ENCODE data around the gene DLG2.
A peak's percentile ranks its signal among the peaks of the same experiment; 100 is the strongest.

Gene DLG2

GRCh38 chr11:83855237-83855636 is 1771.9 kb downstream of the DLG2 start:
- TF ChIP-seq CTCF (IDR thresholded peaks at IDR 0.05; ENCODE audit: low read depth, low read length), result no peak
- no peak overlapping the region for H3K4me3 ChIP-seq (ENCODE audit: low read depth, low read length)

DNA sequence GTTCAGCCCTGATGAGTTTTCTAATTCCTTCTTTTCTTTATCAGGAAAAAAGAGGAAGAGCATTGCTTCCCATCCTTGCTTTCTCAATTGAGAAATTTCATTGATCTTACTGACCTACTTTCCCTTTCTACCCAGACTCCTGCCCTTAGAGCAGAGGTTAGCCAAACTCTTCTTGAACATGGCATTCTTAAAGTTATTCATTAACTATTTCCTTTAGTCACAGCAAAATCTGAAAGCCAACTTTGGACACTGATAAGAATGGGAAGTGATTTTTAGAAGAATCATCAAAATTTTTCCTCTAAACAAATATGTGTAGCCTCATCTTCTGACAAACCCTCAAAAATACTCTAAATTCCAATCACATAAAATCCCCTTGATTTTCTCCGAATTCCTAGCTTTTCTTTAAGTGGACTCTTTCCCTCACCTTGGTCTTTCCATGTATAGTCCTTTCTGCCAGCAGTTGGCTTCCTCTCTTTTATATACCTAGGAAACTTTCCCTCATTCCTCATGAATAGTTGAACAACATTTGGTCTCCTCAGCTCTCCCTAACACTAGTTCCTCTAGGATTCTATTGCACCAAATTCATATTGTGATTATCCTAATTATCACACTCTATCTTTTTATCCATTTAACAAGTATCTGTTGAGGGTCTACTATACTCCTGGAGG is 1774.2 kb downstream of the DLG2 start:
- TF ChIP-seq CTCF (IDR thresholded peaks at IDR 0.05; ENCODE audit: low read depth, low read length), result no peak
- no peak overlapping the region for H3K4me3 ChIP-seq (ENCODE audit: low read depth, low read length)

DNA sequence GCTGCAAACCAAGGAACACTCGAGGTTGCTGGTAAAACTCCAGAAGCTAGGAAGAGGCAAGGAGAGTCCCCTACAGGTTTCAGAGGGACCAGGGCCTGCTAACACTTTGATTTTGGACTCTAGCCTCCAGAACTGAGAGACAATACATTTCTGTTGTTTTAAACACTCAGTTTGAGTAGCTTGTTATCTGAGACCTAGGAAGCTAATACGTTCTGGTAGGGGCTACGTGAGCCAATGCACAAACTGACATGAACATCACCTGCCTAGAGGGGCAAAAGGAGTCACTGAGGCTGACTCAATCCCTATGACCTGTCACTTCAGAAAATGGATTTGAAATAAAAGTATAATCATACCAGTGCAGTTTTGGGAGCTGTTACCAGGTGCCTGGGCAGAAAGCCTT is 1775.1 kb downstream of the DLG2 start:
- H3K4me3 ChIP-seq (ENCODE audit: low read depth, low read length), result no peak overlapping the region
- TF ChIP-seq CTCF (IDR thresholded peaks at IDR 0.05; ENCODE audit: low read depth, low read length), result no peak

DNA sequence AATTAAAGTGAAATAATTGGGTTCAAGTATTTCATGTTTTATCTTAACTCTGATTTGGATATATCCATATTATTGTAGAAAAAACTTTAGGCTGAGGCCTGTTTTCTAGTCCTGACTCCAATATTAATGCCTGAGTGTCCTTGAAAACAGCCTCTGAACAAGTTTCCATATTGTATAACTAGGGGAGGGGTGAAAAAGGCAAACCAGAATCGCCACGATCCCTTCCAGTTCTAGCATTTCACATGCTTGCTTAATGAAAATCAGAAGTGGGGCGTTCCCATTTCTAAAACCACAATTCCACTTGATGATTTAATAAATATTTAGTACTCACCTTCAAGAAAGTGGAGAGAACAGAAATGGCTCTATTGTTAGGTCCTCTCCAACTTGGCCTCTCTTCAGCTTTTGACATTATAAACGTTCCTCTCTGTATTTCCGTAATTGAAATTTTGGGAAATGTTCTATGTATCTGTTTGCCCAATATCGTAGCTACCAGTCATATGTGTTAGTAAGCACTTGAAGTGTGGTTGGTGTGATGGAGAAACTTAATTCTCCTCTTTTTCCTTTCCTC is 1779.6 kb downstream of the DLG2 start:
- H3K4me3 ChIP-seq (ENCODE audit: low read depth, low read length), result no peak overlapping the region
- no peak for TF ChIP-seq CTCF (IDR thresholded peaks at IDR 0.05; ENCODE audit: low read depth, low read length)

DNA sequence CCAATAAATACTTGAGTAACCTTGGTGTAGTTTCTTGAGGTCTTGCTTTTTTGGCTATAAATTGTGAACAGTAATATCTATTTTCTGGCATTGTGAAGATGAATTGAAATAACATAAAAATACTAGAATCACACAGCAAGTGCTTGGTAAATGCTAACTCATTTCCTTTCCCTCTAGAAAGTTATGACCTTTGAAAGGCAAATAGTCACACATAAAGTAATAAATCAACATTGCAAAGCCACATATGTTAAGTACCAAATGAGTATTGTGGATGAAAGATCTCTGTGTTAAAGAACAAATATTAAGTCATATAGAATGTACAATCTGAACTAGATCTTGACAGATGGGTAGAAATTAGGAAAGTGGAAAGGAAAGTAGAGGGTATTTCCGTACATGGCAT is 1781.3 kb downstream of the DLG2 start:
- TF ChIP-seq CTCF (IDR thresholded peaks at IDR 0.05; ENCODE audit: low read depth, low read length), result no peak
- H3K4me3 ChIP-seq (ENCODE audit: low read depth, low read length), result no peak overlapping the region

- no peak for TF ChIP-seq CTCF (IDR thresholded peaks at IDR 0.05; ENCODE audit: low read depth, low read length)
- H3K4me3 ChIP-seq (ENCODE audit: low read depth, low read length), result no peak overlapping the region
Measured at GRCh38 chr11:83840326-83840725, 1786.8 kb downstream of the DLG2 start.

DNA sequence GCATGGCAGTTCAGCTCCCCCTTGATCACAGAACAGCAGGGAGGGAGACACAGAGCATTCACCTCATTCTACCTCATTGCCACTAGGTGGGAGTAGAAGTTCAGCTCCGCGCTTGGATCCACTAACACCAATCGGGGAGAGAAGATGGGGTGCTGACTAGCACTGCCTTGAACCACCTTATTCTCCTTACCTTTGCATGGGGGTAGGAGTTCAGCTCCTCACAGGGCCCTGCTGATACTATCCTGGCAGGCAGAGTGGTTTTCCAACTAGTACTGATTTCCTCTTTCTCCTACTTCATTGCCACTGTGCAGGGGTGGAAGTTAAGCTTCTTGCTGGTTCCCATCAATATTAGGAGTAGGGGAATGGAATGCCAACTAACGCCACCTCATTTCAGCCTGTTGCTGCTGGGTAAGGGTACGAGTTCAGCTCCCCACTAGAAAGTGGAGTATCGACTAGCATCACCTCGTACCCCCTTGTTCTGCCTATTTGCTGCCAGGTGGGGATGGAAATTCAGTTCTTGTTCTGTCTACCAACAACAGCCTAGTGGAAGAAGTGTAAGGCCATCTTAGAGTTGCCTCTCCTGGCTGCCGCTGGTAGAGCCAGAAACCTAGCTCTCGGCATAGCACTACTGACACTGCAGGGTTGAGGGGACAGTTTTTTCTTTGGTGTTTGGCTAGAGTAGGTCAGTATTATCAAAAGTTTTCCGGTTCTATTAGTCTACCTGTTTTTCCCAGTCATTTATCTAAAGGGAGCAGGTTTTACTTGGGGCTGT is 1790.1 kb downstream of the DLG2 start:
- no peak overlapping the region for H3K4me3 ChIP-seq (ENCODE audit: low read depth, low read length)
- peak; percentile 85 for TF ChIP-seq CTCF (IDR thresholded peaks at IDR 0.05; ENCODE audit: low read depth, low read length)

Data from WI38 (cell line).